Omental fat pad (tissue), 4 donors: ENCODE measurements around the gene HELZ2. TPM values are rescaled to one million over a fixed set of nuclear protein-coding genes. Genes with fewer than 3 reads are reported as not detected.

Experiments used
- ATAC-seq: fragments of 150-250 bp; one replicate; pipeline ENCODE4 v1.9.1; 2016; ENCODE audit warnings: mild to moderate bottlenecking, moderate library complexity; ENCODE audit not compliant: low FRiP score
- DNase-seq: peaks from one replicate; pipeline ENCODE4 v3.0.0-alpha.2; 2019; ENCODE audit warnings: low spot score
- CTCF ChIP-seq, 3 donors: fragments of 450-650 bp; IDR thresholded peaks; one replicate each; pipeline ENCODE4 v1.5.1; 2016 to 2017; ENCODE audit warnings: antibody characterized with exemption in 3 of 3, mild to moderate bottlenecking in 3 of 3, moderate library complexity in 2 of 3
- total RNA-seq, 4 donors: library from RNA; depleted of rRNA; stranded (reverse); fragments of >200 nt; gene quantifications; one replicate each; pipeline ENCODE4 v1.1.0, GENCODE V29; 2016

The HELZ2 gene
- total RNA-seq, 4 donors from 2014 or later = 12.1 to 58.1 (median 31.8) TPM

- DNase-seq (no peak), ATAC-seq (no peak)
- no peak for TF ChIP-seq CTCF (IDR thresholded peaks at IDR 0.05)
Observed at GRCh38 chr20:63597651-63598478, 23.8 kb upstream of the HELZ2 start.

GRCh38 chr20:63596423-63596822, 22.4 kb upstream of the HELZ2 start:
- ATAC-seq (no peak), DNase-seq (no peak)
- TF ChIP-seq CTCF (IDR thresholded peaks at IDR 0.05) = no peak

GRCh38 chr20:63595416-63596127, 21.5 kb upstream of the HELZ2 start:
- TF ChIP-seq CTCF (IDR thresholded peaks at IDR 0.05) = no peak
- no peak for DNase-seq
- ATAC-seq = no peak

GRCh38 chr20:63594043-63594561, 20.1 kb upstream of the HELZ2 start:
- ATAC-seq = no peak
- no peak for DNase-seq
- no peak for TF ChIP-seq CTCF (IDR thresholded peaks at IDR 0.05)

GRCh38 chr20:63592661-63593060, 18.6 kb upstream of the HELZ2 start:
- no peak for TF ChIP-seq CTCF (IDR thresholded peaks at IDR 0.05)
- ATAC-seq = no peak
- no peak for DNase-seq

- TF ChIP-seq CTCF (IDR thresholded peaks at IDR 0.05) = no peak
- DNase-seq (no peak), ATAC-seq (no peak)
Observed at GRCh38 chr20:63591786-63592355, 17.8 kb upstream of the HELZ2 start.
